SK-N-SH (cell line): ENCODE measurements around the gene TSKS. TPM values are rescaled to one million over a fixed set of nuclear protein-coding genes. Genes with fewer than 3 reads are reported as not detected.

Experiments
- CTCF ChIA-PET: fragments of 300-600, 350-600 bp; formaldehyde crosslinking; extraction: SDS; loops from one replicate; lab custom pipeline; 2021; lab: Yijun Ruan, JAX
- POLR2A ChIA-PET: fragments of 350-600 bp; sonication (Branson Sonifier 250); formaldehyde crosslinking; extraction: SDS; loops from one replicate; lab custom pipeline; 2020; ENCODE audit warnings: antibody characterized with exemption, inconsistent platforms; lab: Yijun Ruan, JAX
- DNase-seq: peaks from one replicate; pipeline ENCODE4 v3.0.0; 2012
- H2AFZ ChIP-seq: fragments of 200-600 bp; sonication (generic); 2 replicates; pipeline ENCODE4 v1.8.1; 2016; ENCODE audit warnings: antibody characterized with exemption, mild to moderate bottlenecking, low read depth
- H3F3A ChIP-seq: fragments of 200-600 bp; sonication (generic); replicated peaks from 2 replicates; pipeline ENCODE3; 2016; ENCODE audit warnings: antibody characterized with exemption, mild to moderate bottlenecking; ENCODE audit not compliant: insufficient read depth
- H3K27ac ChIP-seq, 2 experiments: fragments of 200-500 bp in 1 of 2; fragments of 200-600 bp in 1 of 2; sonication (Bioruptor generic) in 1 of 2; sonication (generic), shearing (Covaris generic) in 1 of 2; 2 replicates each; pipeline versions ENCODE4 v1.5.1 to v1.6.1; 2014 to 2016; ENCODE audit warnings: low read depth in 2 of 2, inconsistent platforms in 1 of 2, low read length in 1 of 2, mild to moderate bottlenecking in 1 of 2, mixed read lengths in 1 of 2
- H3K27me3 ChIP-seq: fragments of 200-600 bp; sonication (generic), shearing (Covaris generic); 2 replicates; pipeline ENCODE4 v1.6.1; 2016; ENCODE audit warnings: mixed run types; ENCODE audit not compliant: insufficient read depth
- H3K36me3 ChIP-seq, 2 experiments: fragments of 200-500 bp in 1 of 2; fragments of 200-600 bp in 1 of 2; sonication (Bioruptor generic) in 1 of 2; sonication (generic) in 1 of 2; replicated peaks in 1 of 2; 2 replicates each; pipeline versions ENCODE3 to v1.5.1; 2014 to 2016; ENCODE audit warnings: low read length in 1 of 2, mild to moderate bottlenecking in 1 of 2; ENCODE audit not compliant: insufficient read depth in 2 of 2, control insufficient read depth in 1 of 2
- H3K4me1 ChIP-seq, 2 experiments: fragments of 200-500 bp in 1 of 2; fragments of 200-600 bp in 1 of 2; sonication (Bioruptor generic) in 1 of 2; sonication (generic), shearing (Covaris generic) in 1 of 2; 2 replicates each; pipeline versions ENCODE4 v1.5.1 to v1.6.1; 2014 to 2016; ENCODE audit warnings: low read depth in 1 of 2, low read length in 1 of 2, mixed run types in 1 of 2; ENCODE audit not compliant: insufficient read depth in 2 of 2, control insufficient read depth in 1 of 2
- H3K4me2 ChIP-seq: fragments of 200-600 bp; sonication (generic), shearing (Covaris generic); 2 replicates; pipeline ENCODE4 v1.6.1; 2017; ENCODE audit warnings: mixed run types
- H3K4me3 ChIP-seq, 2 experiments: fragments of 200-500 bp in 1 of 2; fragments of 200-600 bp in 1 of 2; sonication (Bioruptor generic) in 1 of 2; sonication (generic), shearing (Covaris generic) in 1 of 2; 2 replicates each; pipeline versions ENCODE4 v1.5.1 to v1.8.1; 2014 to 2016; ENCODE audit warnings: low read depth in 2 of 2, inconsistent platforms in 1 of 2, low read length in 1 of 2, mild to moderate bottlenecking in 1 of 2, mixed read lengths in 1 of 2, moderate library complexity in 1 of 2
- H3K79me2 ChIP-seq: fragments of 200-600 bp; sonication (generic); 2 replicates; pipeline ENCODE4 v1.8.1; 2017; ENCODE audit warnings: mild to moderate bottlenecking; ENCODE audit not compliant: insufficient read depth
- H3K9ac ChIP-seq: fragments of 200-600 bp; sonication (generic); 2 replicates; pipeline ENCODE4 v1.6.1; 2017; ENCODE audit warnings: mixed run types
- H3K9me2 ChIP-seq: fragments of 200-600 bp; sonication (generic); 2 replicates; pipeline ENCODE4 v1.6.1; 2017; ENCODE audit warnings: mixed run types
- H3K9me3 ChIP-seq: fragments of 200-600 bp; sonication (generic); 2 replicates; pipeline ENCODE4 v1.6.1; 2017; ENCODE audit warnings: mixed run types, mild to moderate bottlenecking, moderate library complexity
- H4K20me1 ChIP-seq: fragments of 200-600 bp; sonication (generic); 2 replicates; pipeline ENCODE4 v1.6.1; 2017; ENCODE audit warnings: mild to moderate bottlenecking, mixed run types; ENCODE audit not compliant: insufficient read depth
- CHD2 ChIP-seq: fragments of 150-350 bp; IDR thresholded peaks from 2 replicates; pipeline ENCODE4 v1.6.1; 2018; ENCODE audit warnings: low read length; ENCODE audit not compliant: partially characterized antibody
- FOXM1 ChIP-seq: IDR thresholded peaks from 2 replicates; pipeline ENCODE4 v1.4.0; 2012; ENCODE audit warnings: low read depth, mild to moderate bottlenecking
- IRF3 ChIP-seq: fragments of 150-350 bp; IDR thresholded peaks from 2 replicates; pipeline ENCODE4 v1.6.1; 2016; ENCODE audit warnings: mild to moderate bottlenecking, low read depth, low read length
- MXI1 ChIP-seq: IDR thresholded peaks from 2 replicates; pipeline ENCODE4 v1.6.1; 2012; ENCODE audit warnings: mild to moderate bottlenecking, low read depth, low read length, improper control_type of control experiment
- NRF1 ChIP-seq: IDR thresholded peaks from 2 replicates; pipeline ENCODE4 v1.6.1; 2012; ENCODE audit warnings: low read depth, mild to moderate bottlenecking, low read length
- PBX3 ChIP-seq: IDR thresholded peaks from 2 replicates; pipeline ENCODE4; 2012
- RAD21 ChIP-seq: IDR thresholded peaks from 2 replicates; pipeline ENCODE4 v1.6.1; 2012; ENCODE audit warnings: mild to moderate bottlenecking, low read length
- RCOR1 ChIP-seq: fragments of 150-350 bp; IDR thresholded peaks from 2 replicates; pipeline ENCODE4 v1.6.1; 2017; ENCODE audit warnings: antibody characterized with exemption, low read length
- RFX5 ChIP-seq: IDR thresholded peaks from 2 replicates; pipeline ENCODE4 v1.6.1; 2012; ENCODE audit warnings: mild to moderate bottlenecking, improper control_type of control experiment, low read length
- RXRA ChIP-seq: IDR thresholded peaks from 2 replicates; pipeline ENCODE4 v1.4.0; 2012; ENCODE audit warnings: low read depth, mild to moderate bottlenecking, borderline replicate concordance
- SMC3 ChIP-seq: IDR thresholded peaks from 2 replicates; pipeline ENCODE4 v1.6.1; 2012; ENCODE audit warnings: low read depth, low read length, improper control_type of control experiment
- TCF12 ChIP-seq: IDR thresholded peaks from 2 replicates; pipeline ENCODE4 v1.4.0; 2012
- USF2 ChIP-seq: fragments of 150-350 bp; IDR thresholded peaks from 2 replicates; pipeline ENCODE4 v1.6.1; 2017; ENCODE audit warnings: antibody characterized with exemption, low read length, low read depth, borderline replicate concordance
- ZBTB33 ChIP-seq: IDR thresholded peaks from 2 replicates; pipeline ENCODE4 v1.4.0; 2012; ENCODE audit warnings: low read depth, borderline replicate concordance
- WGBS: methylation state at CpG from one replicate; pipeline ENCODE4 v1.1.6; 2017; ENCODE audit warnings: low lambda C conversion rate; 5-methylcytosine and 5-hydroxymethylcytosine counted together
- polyA plus RNA-seq, 3 experiments: library from polyadenylated mRNA; depleted of rRNA; stranded (reverse); fragments of >200 nt; gene quantifications; 2 replicates each; pipeline ENCODE4 v1.2.3, GENCODE V29; 2012

TSKS gene
- polyA plus RNA-seq, 1 of the 3 experiments (the other 2 are of a cell fraction): not detected

GRCh38 chr19:49811328-49811727 lies 48.2 kb upstream of the TSKS start:
- H3K36me3 ChIP-seq: peaks cover 3 to 9% of the 10 kb centered on the region in 2 experiments
- ChIA-PET POLR2A (no interaction called here), CTCF (interaction anchor here (0.6 kb wide), 1 partner anchor 135 kb away, joined by 3 read pairs; no protein-coding TSS in a partner anchor)
- no peaks in the 10 kb centered on the region for H3K79me2 ChIP-seq
- no peak overlapping the region for H3K9ac ChIP-seq
- H3K4me1 ChIP-seq: peaks cover 12 to 19% of the 10 kb centered on the region in 2 experiments
- H3K27me3 ChIP-seq: no peaks in the 10 kb centered on the region
- H3K27ac ChIP-seq: no peak overlapping the region
- WGBS: 100% methylated on average over 4 of the region's 6 CpGs
- no peak overlapping the region for H3K4me3 ChIP-seq
- peaks cover 4% of the 10 kb centered on the region; the same call in 1 of the 2 replicates for H4K20me1 ChIP-seq
- H3F3A ChIP-seq: peaks cover 22% of the 10 kb centered on the region
- H3K4me2 ChIP-seq: no peak overlapping the region
- TF ChIP-seq ZBTB33: no peak
- no peak for TF ChIP-seq PBX3
- TF ChIP-seq CHD2: no peak
- TF ChIP-seq NRF1: no peak
- no peak for TF ChIP-seq USF2
- no peak for TF ChIP-seq RFX5
- TF ChIP-seq RXRA: no peak
- TF ChIP-seq IRF3: no peak
- TF ChIP-seq RAD21: no peak
- no peak for TF ChIP-seq SMC3
- TF ChIP-seq RCOR1: no peak
- TF ChIP-seq FOXM1: no peak
- TF ChIP-seq TCF12: no peak
- no peak for TF ChIP-seq MXI1
- TF ChIP-seq, all 33 proteins: peak for 0
- Histone ChIP-seq H3K9me3 (no peaks in the 10 kb centered on the region), H3K9me2 (no peaks in the 10 kb centered on the region), H2AFZ (no peak overlapping the region)
- no peak for DNase-seq
